Karpas-422 (cell line): ENCODE results near the gene STX18. TPM values are rescaled to one million over a fixed set of nuclear protein-coding genes. Genes with fewer than 3 reads are reported as not detected.
"Not testable (repeated sequence)": the region's sequence is repeated elsewhere in the genome, so short reads cannot be mapped to it uniquely, and the experiment has no call there.

Experiments used
- DNase-seq: peaks from one replicate; pipeline ENCODE4 v3.0.0-alpha.2; 2015
- H2AFZ ChIP-seq: fragments of 200-600 bp; sonication (generic); 2 replicates; pipeline ENCODE4 v1.6.1; 2014; ENCODE audit warnings: antibody characterized with exemption, low read length, mixed read lengths
- H3K27ac ChIP-seq: fragments of 200-600 bp; sonication (generic); 2 replicates; pipeline ENCODE4 v1.5.1; 2014; ENCODE audit warnings: mild to moderate bottlenecking, low read length, moderate library complexity
- H3K27me3 ChIP-seq: fragments of 200-600 bp; sonication (generic); 2 replicates; pipeline ENCODE4 v1.6.1; 2014; ENCODE audit warnings: low read length, mixed read lengths
- H3K36me3 ChIP-seq: fragments of 200-600 bp; sonication (generic); 2 replicates; pipeline ENCODE4 v1.6.1; 2014; ENCODE audit warnings: low read length, mixed read lengths; ENCODE audit not compliant: insufficient read depth
- H3K4me1 ChIP-seq: fragments of 200-600 bp; sonication (generic); 2 replicates; pipeline ENCODE4 v1.6.1; 2014; ENCODE audit warnings: mild to moderate bottlenecking, low read length, mixed read lengths
- H3K4me2 ChIP-seq: fragments of 200-600 bp; sonication (generic); 2 replicates; pipeline ENCODE4 v1.6.1; 2014; ENCODE audit warnings: low read length, low read depth, mild to moderate bottlenecking; ENCODE audit not compliant: poor library complexity, severe bottlenecking
- H3K4me3 ChIP-seq: fragments of 200-600 bp; sonication (generic); 2 replicates; pipeline ENCODE4 v1.5.1; 2014; ENCODE audit warnings: mild to moderate bottlenecking, antibody characterized with exemption, low read length, mixed read lengths
- H3K79me2 ChIP-seq: fragments of 200-600 bp; sonication (generic); 2 replicates; pipeline ENCODE4 v1.6.1; 2014; ENCODE audit warnings: mild to moderate bottlenecking, low read length, mixed read lengths
- H3K9ac ChIP-seq: fragments of 200-600 bp; sonication (generic); 2 replicates; pipeline ENCODE4 v1.6.0; 2014; ENCODE audit warnings: low read length
- H3K9me2 ChIP-seq: fragments of 200-600 bp; sonication (generic), shearing (Covaris generic); replicated peaks from 2 replicates; pipeline ENCODE4 v1.6.0; 2014; ENCODE audit warnings: mild to moderate bottlenecking, low read length, moderate library complexity; ENCODE audit not compliant: insufficient read depth
- H3K9me3 ChIP-seq: fragments of 300-700, 200-600 bp; sonication (generic); 2 replicates; pipeline ENCODE4 v1.6.1; 2014; ENCODE audit warnings: low read length, mixed read lengths
- H4K20me1 ChIP-seq: fragments of 200-600 bp; sonication (generic); 2 replicates; pipeline ENCODE4 v1.6.1; 2014; ENCODE audit warnings: mild to moderate bottlenecking, antibody characterized with exemption, low read length, low read depth; ENCODE audit not compliant: insufficient read depth
- total RNA-seq: library from RNA; depleted of rRNA; stranded (reverse); fragments of >200 nt; shearing (Covaris generic); gene quantifications from 2 replicates; pipeline ENCODE4 v1.2.3, GENCODE V29; 2014; ENCODE audit warnings: low replicate concordance

The STX18 gene
- total RNA-seq, 1 experiment from 2014 or later = 17.9 TPM

GRCh38 chr4:4425696-4426095 lies 116.2 kb downstream of the STX18 start:
- peaks cover 5% of the 10 kb centered on the region for H3K4me1 ChIP-seq
- no peaks in the 10 kb centered on the region for H3K9me2 ChIP-seq
- no peak overlapping the region for H3K9ac ChIP-seq
- no peak for DNase-seq
- no peak overlapping the region for H2AFZ ChIP-seq
- no peak overlapping the region for H3K4me3 ChIP-seq
- no peaks in the 10 kb centered on the region for H3K27me3 ChIP-seq
- H3K79me2 ChIP-seq = no peaks in the 10 kb centered on the region
- no peak overlapping the region for H3K4me2 ChIP-seq
- H3K27ac ChIP-seq = no peak overlapping the region
- no peaks in the 10 kb centered on the region for H3K9me3 ChIP-seq
- no peaks in the 10 kb centered on the region for H3K36me3 ChIP-seq
- H4K20me1 ChIP-seq = no peaks in the 10 kb centered on the region

DNA sequence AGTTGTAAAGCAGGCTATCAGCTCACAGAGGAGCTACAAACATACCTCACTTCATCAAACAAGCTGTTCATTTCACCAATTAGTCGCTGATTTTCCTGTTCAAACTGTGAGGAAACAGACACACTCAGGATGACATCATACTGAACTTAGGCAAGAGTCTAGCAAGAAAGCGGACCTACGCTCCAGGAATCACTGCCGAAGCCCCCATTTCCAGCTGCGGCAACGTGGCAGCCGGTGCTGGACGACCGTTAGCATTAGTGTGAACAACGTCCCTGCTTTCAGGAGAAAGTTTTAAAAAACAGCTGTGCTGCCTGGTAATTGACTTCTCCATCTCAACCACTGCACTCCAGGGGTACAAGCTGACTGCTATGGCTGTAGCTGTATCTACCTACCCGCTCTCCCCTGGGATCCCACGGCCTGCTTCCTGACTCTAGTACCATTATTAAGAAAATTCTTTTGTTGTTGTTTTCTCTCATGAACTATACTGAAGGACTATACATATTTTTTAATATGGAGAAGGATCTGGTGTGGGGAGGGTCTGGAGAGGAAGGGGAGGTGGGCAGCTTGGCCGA lies 116.6 kb downstream of the STX18 start:
- no peak overlapping the region for H3K4me3 ChIP-seq
- no peak overlapping the region for H2AFZ ChIP-seq
- no peak overlapping the region for H3K4me2 ChIP-seq
- no peaks in the 10 kb centered on the region for H4K20me1 ChIP-seq
- H3K9me3 ChIP-seq = no peaks in the 10 kb centered on the region
- peaks cover 5% of the 10 kb centered on the region for H3K4me1 ChIP-seq
- no peaks in the 10 kb centered on the region for H3K27me3 ChIP-seq
- no peak overlapping the region for H3K9ac ChIP-seq
- H3K9me2 ChIP-seq = no peaks in the 10 kb centered on the region
- no peak overlapping the region for H3K27ac ChIP-seq
- no peaks in the 10 kb centered on the region for H3K79me2 ChIP-seq
- no peak for DNase-seq
- H3K36me3 ChIP-seq = no peaks in the 10 kb centered on the region

DNA sequence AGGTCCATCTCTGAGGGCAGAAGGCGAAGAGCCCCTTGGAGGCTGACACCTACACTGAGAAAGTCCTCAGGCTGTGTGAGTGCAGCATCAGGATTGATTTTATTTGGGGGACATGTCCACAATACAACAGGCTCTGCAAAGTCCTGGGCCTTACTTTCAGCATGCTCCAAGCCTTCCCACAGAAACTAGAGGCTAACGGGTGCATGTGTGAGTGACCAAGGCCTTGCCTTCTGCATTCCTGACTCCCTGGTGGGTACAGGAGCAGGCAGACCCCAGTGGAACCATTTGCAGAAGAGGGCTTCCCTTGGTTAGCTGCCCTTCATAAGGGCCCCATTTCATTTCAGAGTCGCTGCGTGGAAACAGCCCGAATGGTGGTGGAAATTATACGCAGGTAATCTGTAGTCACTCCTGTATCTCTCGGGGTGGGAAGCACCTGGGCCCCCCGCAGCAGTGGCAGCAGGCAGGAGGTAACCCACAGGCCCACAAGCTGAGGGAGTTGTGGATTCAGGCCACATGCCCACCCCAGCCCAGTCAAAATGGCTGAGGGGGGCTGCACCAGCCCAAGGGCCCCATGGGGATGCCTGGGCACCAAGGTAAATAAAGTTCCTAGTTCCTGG lies 117.2 kb downstream of the STX18 start:
- Histone ChIP-seq H3K79me2 (no peaks in the 10 kb centered on the region), H4K20me1 (no peaks in the 10 kb centered on the region), H3K9me2 (no peaks in the 10 kb centered on the region), H3K9me3 (no peaks in the 10 kb centered on the region), H3K27me3 (no peaks in the 10 kb centered on the region), H3K27ac (no peak overlapping the region), H3K36me3 (no peaks in the 10 kb centered on the region), H3K9ac (no peak overlapping the region), H3K4me2 (no peak overlapping the region), H3K4me3 (no peak overlapping the region), H2AFZ (no peak overlapping the region), H3K4me1 (peaks cover 5% of the 10 kb centered on the region)
- no peak for DNase-seq

GRCh38 chr4:4423706-4424498 lies 117.9 kb downstream of the STX18 start:
- no peaks in the 10 kb centered on the region for H4K20me1 ChIP-seq
- H3K9me2 ChIP-seq = no peaks in the 10 kb centered on the region
- H2AFZ ChIP-seq = no peak overlapping the region
- H3K4me1 ChIP-seq = peaks cover 5% of the 10 kb centered on the region
- H3K9me3 ChIP-seq = no peaks in the 10 kb centered on the region
- H3K27me3 ChIP-seq = no peaks in the 10 kb centered on the region
- no peak overlapping the region for H3K4me2 ChIP-seq
- no peak overlapping the region for H3K9ac ChIP-seq
- H3K36me3 ChIP-seq = no peaks in the 10 kb centered on the region
- no peak for DNase-seq
- H3K27ac ChIP-seq = no peak overlapping the region
- no peak overlapping the region for H3K4me3 ChIP-seq
- no peaks in the 10 kb centered on the region for H3K79me2 ChIP-seq

GRCh38 chr4:4422856-4423499 lies 118.9 kb downstream of the STX18 start:
- H3K27ac ChIP-seq = no peak overlapping the region
- H3K9me3 ChIP-seq = no peaks in the 10 kb centered on the region
- no peaks in the 10 kb centered on the region for H4K20me1 ChIP-seq
- no peaks in the 10 kb centered on the region for H3K36me3 ChIP-seq
- no peaks in the 10 kb centered on the region for H3K27me3 ChIP-seq
- no peaks in the 10 kb centered on the region for H3K4me1 ChIP-seq
- no peak overlapping the region for H3K4me3 ChIP-seq
- H3K9me2 ChIP-seq = no peaks in the 10 kb centered on the region
- DNase-seq = no peak
- H3K79me2 ChIP-seq = no peaks in the 10 kb centered on the region
- H3K4me2 ChIP-seq = no peak overlapping the region
- no peak overlapping the region for H2AFZ ChIP-seq
- H3K9ac ChIP-seq = no peak overlapping the region

- DNase-seq, H3K9ac ChIP-seq, H3K4me1 ChIP-seq, H3K36me3 ChIP-seq, H4K20me1 ChIP-seq, H3K79me2 ChIP-seq, H3K4me3 ChIP-seq, H3K9me3 ChIP-seq, H3K4me2 ChIP-seq, H3K9me2 ChIP-seq, H3K27me3 ChIP-seq, H3K27ac ChIP-seq, H2AFZ ChIP-seq: not testable (repeated sequence)
Measured at GRCh38 chr4:4422117-4422516, 119.7 kb downstream of the STX18 start.

- Histone ChIP-seq H3K4me1 (no peaks in the 10 kb centered on the region), H4K20me1 (no peaks in the 10 kb centered on the region), H3K4me3 (no peak overlapping the region), H3K79me2 (no peaks in the 10 kb centered on the region), H2AFZ (no peak overlapping the region), H3K36me3 (no peaks in the 10 kb centered on the region), H3K4me2 (no peak overlapping the region), H3K9me2 (no peaks in the 10 kb centered on the region), H3K27ac (no peak overlapping the region), H3K27me3 (no peaks in the 10 kb centered on the region), H3K9ac (no peak overlapping the region), H3K9me3 (no peaks in the 10 kb centered on the region)
- DNase-seq = no peak
Measured at GRCh38 chr4:4421356-4421755, 120.5 kb downstream of the STX18 start.

- Histone ChIP-seq H3K4me2 (no peak overlapping the region), H3K27me3 (no peaks in the 10 kb centered on the region), H3K9me3 (no peaks in the 10 kb centered on the region), H4K20me1 (no peaks in the 10 kb centered on the region), H3K27ac (no peak overlapping the region), H3K9ac (no peak overlapping the region), H2AFZ (no peak overlapping the region), H3K4me3 (no peak overlapping the region), H3K36me3 (no peaks in the 10 kb centered on the region), H3K9me2 (no peaks in the 10 kb centered on the region), H3K79me2 (no peaks in the 10 kb centered on the region), H3K4me1 (no peaks in the 10 kb centered on the region)
- no peak for DNase-seq
Measured at GRCh38 chr4:4420421-4420820, 121.4 kb downstream of the STX18 start.
